Psoas muscle (tissue), 8 donors: ENCODE measurements around the gene PARVG. TPM values are rescaled to one million over a fixed set of nuclear protein-coding genes. Genes with fewer than 3 reads are reported as not detected.
A peak's percentile ranks its signal among the peaks of the same experiment; 100 is the strongest.

Experiments used
- ATAC-seq, 4 donors: fragments of 200-7000 bp; cut with Tn5 transposase; one replicate each; pipeline ENCODE4 v1.9.1; 2020; ENCODE audit warnings: moderate library complexity in 3 of 4, mild to moderate bottlenecking in 2 of 4
- DNase-seq, 2 donors: peaks; one replicate each; pipeline ENCODE4 v3.0.0-alpha.2; 2020
- H3K27ac ChIP-seq: fragments of 200-600 bp; one replicate; pipeline ENCODE4 v1.8.0; 2022
- H3K27me3 ChIP-seq, 3 donors: fragments of 200-600 bp in 1 of 3; one replicate each; pipeline versions ENCODE4 v1.6.1 to v1.8.0; 2013 to 2022; ENCODE audit warnings: low read length in 2 of 3, mild to moderate bottlenecking in 2 of 3, moderate library complexity in 1 of 3; ENCODE audit not compliant: insufficient read depth in 3 of 3
- H3K36me3 ChIP-seq, 2 donors: fragments of 200-600 bp in 1 of 2; one replicate each; pipeline versions ENCODE4 v1.6.1 to v1.8.0; 2013 to 2022; ENCODE audit warnings: low read depth in 1 of 2, mild to moderate bottlenecking in 1 of 2, moderate library complexity in 1 of 2; ENCODE audit not compliant: insufficient read depth in 1 of 2
- H3K4me1 ChIP-seq: fragments of 200-600 bp; one replicate; pipeline ENCODE4 v1.8.0; 2022
- H3K4me3 ChIP-seq: fragments of 200-600 bp; one replicate; pipeline ENCODE4 v1.8.0; 2022; ENCODE audit warnings: mild to moderate bottlenecking
- H3K9me3 ChIP-seq: fragments of 200-600 bp; one replicate; pipeline ENCODE4 v1.8.0; 2022
- WGBS, 3 donors: extraction: QIAGEN DNeasy Blood & Tissue Kit; methylation state at CpG; one replicate each; pipeline versions ENCODE4 v1.1.6 to v1.1.7; 2013; 5-methylcytosine and 5-hydroxymethylcytosine counted together
- intact Hi-C, 2 donors: fragments of 100-400 bp; cut with DNase I; formaldehyde crosslinking; loops; one replicate each; pipeline versions ENCODE4 v1.11.0 to v1.14.2; 2022
- polyA plus RNA-seq, 3 donors: library from polyadenylated mRNA; stranded (reverse); fragments of 200-250 nt; gene quantifications; one replicate each; pipeline ENCODE4 v1.2.3, GENCODE V29; 2013
- total RNA-seq, 4 donors: library from RNA; stranded (reverse); fragmentation: NEBNext Ultra II Directional in 2 of 4; extraction: Animal tissue kit (Norgen Biotek cat#: 25700) in 2 of 4; gene quantifications; one replicate each; pipeline versions ENCODE4 v1.2.1 to v1.2.4, GENCODE V29; 2021 to 2023
- TF ChIP-seq, protein P1 (sequence below): fragments of 200-600 bp; IDR thresholded peaks from one replicate; pipeline ENCODE4 v1.8.0; 2022; ENCODE audit warnings: antibody characterized with exemption
- donor health status: healthy with polysubstance abuse.
- donor health status: DM: no; HTN: no; CAD: no; lungs with moderate emphysema.
- donor health status: Bipolar disorder and iron deficiency.
- donor health status: healthy.
- donor health status: DM: yes; HTN: yes; CAD: no.
- donor health status: DM: no; HTN: no; CAD: no.
- donor health status: DM: no; HTN: no; CAD: no.
- donor health status: DM: yes; HTN: yes; CAD: no.

The PARVG gene
- total and polyA plus RNA-seq, 7 donors: 0.77 to 3.2 (median 1.5) TPM

DNA sequence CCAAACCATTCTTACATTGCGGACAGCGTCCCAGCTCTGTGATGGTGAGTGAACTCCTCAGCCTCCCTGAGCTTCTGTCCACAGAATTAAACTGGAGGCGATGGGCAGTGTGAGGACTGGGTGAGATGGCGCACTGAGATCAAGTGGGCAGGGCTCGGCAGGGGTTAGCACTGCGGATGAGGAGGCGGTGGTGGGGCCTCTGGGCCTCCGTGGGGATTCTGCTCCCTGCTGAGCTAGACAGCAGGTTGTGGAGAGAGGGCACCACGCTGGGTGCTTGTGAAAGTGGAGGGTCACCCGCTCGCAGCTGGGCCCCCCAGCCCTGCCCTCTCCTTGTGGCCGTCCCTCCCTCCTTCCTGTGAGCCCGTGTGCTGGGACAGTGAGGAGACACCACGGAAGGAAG is 25.6 kb upstream of the PARVG start:
- Histone ChIP-seq H3K36me3 (peaks cover 0 to 80% of the 10 kb centered on the region in 2 donors), H3K4me1 (no peaks in the 10 kb centered on the region), H3K27ac (no peak overlapping the region), H3K9me3 (no peaks in the 10 kb centered on the region), H3K27me3 (no peaks in the 10 kb centered on the region), H3K4me3 (no peak overlapping the region)
- intact Hi-C loops: no loop called here
- DNase-seq (peak in 1 of 2 donors; percentile 42), ATAC-seq (no peak)
- WGBS, 3 donors: 86 to 96% (median 89%) methylated on average over 12 to 14 of the region's 14 CpGs
- TF ChIP-seq, protein P1, sequence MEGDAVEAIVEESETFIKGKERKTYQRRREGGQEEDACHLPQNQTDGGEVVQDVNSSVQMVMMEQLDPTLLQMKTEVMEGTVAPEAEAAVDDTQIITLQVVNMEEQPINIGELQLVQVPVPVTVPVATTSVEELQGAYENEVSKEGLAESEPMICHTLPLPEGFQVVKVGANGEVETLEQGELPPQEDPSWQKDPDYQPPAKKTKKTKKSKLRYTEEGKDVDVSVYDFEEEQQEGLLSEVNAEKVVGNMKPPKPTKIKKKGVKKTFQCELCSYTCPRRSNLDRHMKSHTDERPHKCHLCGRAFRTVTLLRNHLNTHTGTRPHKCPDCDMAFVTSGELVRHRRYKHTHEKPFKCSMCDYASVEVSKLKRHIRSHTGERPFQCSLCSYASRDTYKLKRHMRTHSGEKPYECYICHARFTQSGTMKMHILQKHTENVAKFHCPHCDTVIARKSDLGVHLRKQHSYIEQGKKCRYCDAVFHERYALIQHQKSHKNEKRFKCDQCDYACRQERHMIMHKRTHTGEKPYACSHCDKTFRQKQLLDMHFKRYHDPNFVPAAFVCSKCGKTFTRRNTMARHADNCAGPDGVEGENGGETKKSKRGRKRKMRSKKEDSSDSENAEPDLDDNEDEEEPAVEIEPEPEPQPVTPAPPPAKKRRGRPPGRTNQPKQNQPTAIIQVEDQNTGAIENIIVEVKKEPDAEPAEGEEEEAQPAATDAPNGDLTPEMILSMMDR: no peak

- H3K4me1 ChIP-seq: no peaks in the 10 kb centered on the region
- no peaks in the 10 kb centered on the region for H3K9me3 ChIP-seq
- H3K36me3 ChIP-seq: peaks cover 0 to 84% of the 10 kb centered on the region in 2 donors
- H3K27ac ChIP-seq: no peak overlapping the region
- no peaks in the 10 kb centered on the region for H3K27me3 ChIP-seq
- 82 to 91% (median 85%) methylated on average over 13 of the region's 13 CpGs for WGBS, 3 donors
- TF ChIP-seq, protein P1: no peak
- H3K4me3 ChIP-seq: no peak overlapping the region
- DNase-seq: no peak
- no peak for ATAC-seq
- intact Hi-C loops: no loop called here
These were observed 22.7 kb upstream of the PARVG start for GRCh38 chr22:44157916-44158618.

- TF ChIP-seq, protein P1: no peak
- intact Hi-C loops: no loop called here
- no peak overlapping the region for H3K27ac ChIP-seq
- peaks cover 0 to 82% of the 10 kb centered on the region in 2 donors for H3K36me3 ChIP-seq
- DNase-seq (peak in 1 of 2 donors; percentile 1), ATAC-seq (no peak)
- no peak overlapping the region for H3K4me3 ChIP-seq
- WGBS, 3 donors: 59 to 78% (median 64%) methylated on average over 8 of the region's 8 CpGs
- H3K4me1 ChIP-seq: no peaks in the 10 kb centered on the region
- no peaks in the 10 kb centered on the region for H3K27me3 ChIP-seq
- no peaks in the 10 kb centered on the region for H3K9me3 ChIP-seq
These were observed 21.9 kb upstream of the PARVG start for GRCh38 chr22:44158816-44159215.

DNA sequence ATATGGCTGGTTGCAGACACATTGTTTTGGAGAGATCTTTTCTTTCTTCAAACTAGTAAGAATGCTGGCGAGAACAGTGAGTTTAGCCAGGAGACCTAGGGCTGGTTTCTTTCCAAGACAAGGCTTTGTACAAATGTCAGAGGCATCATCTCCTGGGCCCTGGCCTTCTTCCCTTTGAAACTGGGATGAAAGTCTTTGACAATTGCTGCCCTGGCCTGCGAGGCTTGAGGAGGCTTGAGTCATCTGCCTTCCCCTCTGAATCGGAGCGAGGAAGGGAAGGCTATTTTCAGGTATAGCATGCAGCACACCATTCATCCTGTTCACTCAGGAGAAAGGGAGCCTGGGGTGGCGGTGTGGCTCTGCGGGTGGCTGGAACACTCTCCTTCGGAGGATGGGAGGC is 21.5 kb upstream of the PARVG start:
- H3K27me3 ChIP-seq: no peaks in the 10 kb centered on the region
- no peaks in the 10 kb centered on the region for H3K4me1 ChIP-seq
- no peak overlapping the region for H3K27ac ChIP-seq
- no peak for DNase-seq
- intact Hi-C loops: no loop called here
- TF ChIP-seq, protein P1: no peak
- 55 to 78% (median 66%) methylated on average over 7 of the region's 7 CpGs for WGBS, 3 donors
- H3K4me3 ChIP-seq: no peak overlapping the region
- ATAC-seq: peak in 2 of 4 donors; percentile 14 to 23
- no peaks in the 10 kb centered on the region for H3K9me3 ChIP-seq
- peaks cover 0 to 81% of the 10 kb centered on the region in 2 donors for H3K36me3 ChIP-seq

- Histone ChIP-seq H3K4me3 (no peak overlapping the region), H3K9me3 (no peaks in the 10 kb centered on the region), H3K27ac (no peak overlapping the region), H3K4me1 (no peaks in the 10 kb centered on the region), H3K27me3 (no peaks in the 10 kb centered on the region), H3K36me3 (peaks cover 0 to 86% of the 10 kb centered on the region in 2 donors)
- TF ChIP-seq, protein P1: no peak
- ATAC-seq: no peak
- intact Hi-C loops: no loop called here
- 68 to 76% (median 71%) methylated on average over 7 of the region's 7 CpGs for WGBS, 3 donors
- peak in 1 of 2 donors; percentile 19 for DNase-seq
These were observed 20.9 kb upstream of the PARVG start for GRCh38 chr22:44159811-44160210.
